BE2C (cell line): ENCODE data around the gene AXDND1.

Experiments
- DNase-seq: peaks from one replicate; pipeline ENCODE4 v3.0.0-alpha.2; 2020
- H3K27me3 ChIP-seq: fragments of 250-450 bp; sonication (Bioruptor Pico); 2 replicates; pipeline ENCODE4 v1.5.1; 2020; ENCODE audit warnings: mild to moderate bottlenecking
- H3K36me3 ChIP-seq: fragments of 250-450 bp; sonication (Bioruptor Pico); 2 replicates; pipeline ENCODE4 v1.5.1; 2020; ENCODE audit warnings: mild to moderate bottlenecking
- H3K4me1 ChIP-seq: fragments of 250-450 bp; sonication (Bioruptor Pico); 2 replicates; pipeline ENCODE4 v1.5.1; 2020
- H3K4me3 ChIP-seq: 2 replicates; pipeline ENCODE4 v1.5.1; 2011; ENCODE audit warnings: low read depth, low read length
- H3K9me3 ChIP-seq: fragments of 250-450 bp; sonication (Bioruptor Pico); 2 replicates; pipeline ENCODE4 v1.5.1; 2020
- CTCF ChIP-seq: IDR thresholded peaks from 2 replicates; pipeline ENCODE4 v1.5.1; 2012; ENCODE audit warnings: mild to moderate bottlenecking, low read depth, low read length

AXDND1 gene

DNA sequence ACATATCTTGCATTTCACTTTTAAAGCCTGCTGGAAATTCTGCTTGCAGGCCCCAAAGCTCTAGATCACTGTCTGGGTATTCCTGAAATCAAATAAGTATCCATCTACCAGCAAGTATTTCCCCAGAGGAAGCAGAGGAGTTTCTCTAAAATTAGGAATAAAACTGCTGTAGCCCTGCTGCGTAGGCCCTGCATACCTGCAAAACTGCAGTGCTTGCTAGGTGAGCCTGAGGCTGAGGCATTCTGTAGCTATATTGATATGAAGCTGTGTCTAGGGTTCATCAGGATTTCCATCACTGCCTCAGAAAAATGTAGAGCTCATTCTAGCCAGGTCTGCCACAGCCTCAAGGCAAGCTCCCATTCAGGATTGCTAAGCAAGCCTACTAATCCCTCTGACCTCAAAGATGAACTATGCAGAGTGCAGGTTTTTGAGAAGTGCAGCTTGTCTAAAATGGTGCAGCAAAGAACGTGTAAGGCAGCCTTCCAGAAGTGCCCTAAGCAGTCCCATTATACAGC lies 181.3 kb downstream of the AXDND1 start:
- no peaks in the 10 kb centered on the region for H3K36me3 ChIP-seq
- H3K4me1 ChIP-seq = no peaks in the 10 kb centered on the region
- no peak for DNase-seq
- peaks cover 8% of the 10 kb centered on the region for H3K27me3 ChIP-seq
- H3K9me3 ChIP-seq = no peaks in the 10 kb centered on the region; the same call in 1 of the 2 replicates
- no peak for TF ChIP-seq CTCF
- no peak overlapping the region for H3K4me3 ChIP-seq

- H3K4me1 ChIP-seq = no peaks in the 10 kb centered on the region
- TF ChIP-seq CTCF = no peak
Observed at GRCh38 chr1:179548666-179549367, 183.0 kb downstream of the AXDND1 start.

DNA sequence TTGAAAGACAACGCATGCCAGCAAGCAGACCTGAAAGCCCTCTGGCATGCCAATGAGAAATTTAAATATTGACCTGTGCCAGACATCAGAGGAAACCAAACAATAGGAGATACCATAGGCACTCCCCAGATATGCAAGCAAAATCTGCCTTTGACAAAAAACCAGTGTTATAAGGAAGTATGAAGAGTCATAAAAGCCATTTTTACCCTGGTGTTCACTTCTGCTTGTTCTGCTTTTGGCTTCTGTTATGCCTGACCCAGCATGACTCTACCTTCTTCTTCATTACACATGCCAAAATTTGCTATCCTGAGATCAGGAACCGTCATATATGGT lies 183.6 kb downstream of the AXDND1 start:
- no peaks in the 10 kb centered on the region for H3K36me3 ChIP-seq
- DNase-seq = no peak
- H3K27me3 ChIP-seq = peaks cover 4% of the 10 kb centered on the region; the same call in 1 of the 2 replicates
- TF ChIP-seq CTCF = no peak
- H3K4me1 ChIP-seq = no peaks in the 10 kb centered on the region
- no peaks in the 10 kb centered on the region for H3K9me3 ChIP-seq
- H3K4me3 ChIP-seq = no peak overlapping the region

More at GRCh38 chr1:179548666-179549367, 183.0 kb downstream of the AXDND1 start:
- no peaks in the 10 kb centered on the region for H3K36me3 ChIP-seq
- H3K9me3 ChIP-seq = no peaks in the 10 kb centered on the region
- no peak for DNase-seq
- no peak overlapping the region for H3K4me3 ChIP-seq
- peaks cover 4% of the 10 kb centered on the region; the same call in 1 of the 2 replicates for H3K27me3 ChIP-seq

DNA sequence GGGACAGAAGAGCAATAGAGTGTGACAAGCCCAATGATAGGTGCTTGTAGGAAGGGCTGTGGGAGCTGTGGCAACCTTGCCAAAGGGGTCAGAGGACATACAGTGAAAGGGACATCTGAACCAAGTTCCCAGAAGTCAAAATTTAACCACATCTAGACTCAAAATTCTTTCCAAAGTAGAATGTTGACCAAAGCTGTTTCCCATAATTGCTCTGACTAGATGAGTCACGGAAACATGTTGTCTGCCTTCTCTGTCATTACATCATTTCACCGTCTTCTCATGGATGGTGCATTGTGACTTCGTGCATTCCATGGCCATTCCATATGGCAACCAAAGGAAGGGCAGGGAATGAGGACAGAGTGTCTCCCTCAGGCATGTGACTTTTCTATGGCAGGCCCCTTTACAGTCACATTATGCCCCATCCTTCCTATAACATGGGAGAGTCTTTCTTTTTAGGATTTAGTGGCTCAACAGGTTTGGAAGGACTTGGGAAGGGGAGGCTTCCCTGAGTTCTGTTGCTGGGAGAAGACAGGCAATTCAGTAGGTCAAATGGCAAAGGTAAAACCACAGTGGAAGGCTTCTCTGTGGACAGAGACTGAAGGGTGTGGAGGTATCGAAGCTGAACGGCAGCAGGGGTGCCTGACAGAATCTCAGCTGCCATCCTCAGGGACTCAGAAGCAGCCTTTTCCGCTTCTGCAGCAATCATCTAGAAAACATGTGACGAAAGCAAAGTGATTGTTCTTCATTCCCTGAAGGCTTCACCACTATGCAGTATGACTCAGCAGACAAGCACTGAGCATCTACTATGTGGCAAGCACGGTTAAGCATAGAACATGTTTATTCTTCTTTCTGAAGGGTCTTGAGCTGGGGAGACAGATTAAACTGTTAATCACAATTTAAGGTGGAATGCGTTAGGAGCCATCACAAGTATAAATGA lies 185.2 kb downstream of the AXDND1 start:
- DNase-seq = no peak
- TF ChIP-seq CTCF = no peak

DNA sequence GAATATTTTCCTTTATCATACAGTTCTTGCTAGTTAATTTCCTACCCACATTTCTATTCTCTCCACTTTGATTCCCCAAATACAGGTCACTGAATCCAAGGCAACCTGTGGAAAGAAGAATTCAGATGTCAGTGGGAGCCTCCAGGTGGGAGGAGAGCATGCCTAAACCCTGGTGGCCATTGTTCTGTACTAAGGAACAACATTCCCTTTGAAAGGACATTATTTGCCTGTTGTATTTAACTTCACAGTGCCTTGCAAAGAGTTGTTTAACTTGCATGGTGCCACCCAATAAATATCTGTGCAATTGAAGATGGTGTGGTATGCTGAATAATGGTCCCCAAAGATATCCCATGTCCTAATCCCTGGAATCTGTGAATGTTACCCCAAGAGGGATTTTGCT lies 188.7 kb downstream of the AXDND1 start:
- no peak for TF ChIP-seq CTCF

More for the DNA sequence above, 185.2 kb downstream of the AXDND1 start:
- peaks cover 4% of the 10 kb centered on the region; the same call in 1 of the 2 replicates for H3K27me3 ChIP-seq
- no peak overlapping the region for H3K4me3 ChIP-seq
- H3K4me1 ChIP-seq = no peaks in the 10 kb centered on the region
- no peaks in the 10 kb centered on the region for H3K9me3 ChIP-seq
- no peaks in the 10 kb centered on the region for H3K36me3 ChIP-seq

More for the DNA sequence above, 188.7 kb downstream of the AXDND1 start:
- H3K4me1 ChIP-seq = no peaks in the 10 kb centered on the region
- peaks cover 4% of the 10 kb centered on the region; the same call in 1 of the 2 replicates for H3K27me3 ChIP-seq
- H3K9me3 ChIP-seq = no peaks in the 10 kb centered on the region
- no peak for DNase-seq
- H3K4me3 ChIP-seq = no peak overlapping the region
- no peaks in the 10 kb centered on the region for H3K36me3 ChIP-seq
